HTERT RPE-1 (cell line): ENCODE results near the gene FLNB.

Experiments
- in situ Hi-C: fragments of 300-500 bp; cut with MboI; formaldehyde crosslinking; loops from 4 replicates; pipeline ENCODE4 v1.14.3; 2020; ENCODE audit warnings: low sequenced_read_pairs

The FLNB gene

GRCh38 chr3:58102976-58103451, 94.8 kb downstream of the FLNB start:
- in situ Hi-C loops: no loop called here

GRCh38 chr3:58104151-58104550, 95.9 kb downstream of the FLNB start:
- in situ Hi-C loops: no loop called here

DNA sequence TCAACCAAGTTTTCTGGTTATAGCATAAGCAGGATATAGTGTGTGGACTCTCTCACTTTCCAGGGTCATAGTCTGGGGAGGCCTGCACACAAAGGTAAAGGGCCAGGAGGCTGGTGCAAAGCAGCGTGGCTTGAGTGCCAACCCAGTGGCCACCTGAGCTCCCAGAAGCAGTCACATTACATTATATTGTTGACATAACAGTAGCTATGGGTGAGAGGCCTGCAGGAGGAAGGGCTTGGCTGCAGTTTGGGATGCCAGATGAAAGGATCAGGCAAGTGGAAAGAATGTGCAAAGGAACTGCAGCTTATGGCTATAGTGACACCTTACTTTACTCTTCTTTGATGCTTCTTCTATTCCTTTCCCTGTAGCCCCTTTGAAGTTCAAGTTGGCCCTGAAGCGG, 96.5 kb downstream of the FLNB start:
- in situ Hi-C loops: no loop called here

- in situ Hi-C loops: no loop called here
Measured at GRCh38 chr3:58105196-58105595, 97.0 kb downstream of the FLNB start.

- in situ Hi-C loops: no loop called here
Measured at GRCh38 chr3:58106061-58106460, 97.8 kb downstream of the FLNB start.

GRCh38 chr3:58106640-58107039, 98.4 kb downstream of the FLNB start:
- in situ Hi-C loops: no loop called here

- in situ Hi-C loops: no loop called here
Measured at GRCh38 chr3:58107597-58107996, 99.4 kb downstream of the FLNB start.

- in situ Hi-C loops: no loop called here
Measured at GRCh38 chr3:58109752-58110151, 101.5 kb downstream of the FLNB start.

DNA sequence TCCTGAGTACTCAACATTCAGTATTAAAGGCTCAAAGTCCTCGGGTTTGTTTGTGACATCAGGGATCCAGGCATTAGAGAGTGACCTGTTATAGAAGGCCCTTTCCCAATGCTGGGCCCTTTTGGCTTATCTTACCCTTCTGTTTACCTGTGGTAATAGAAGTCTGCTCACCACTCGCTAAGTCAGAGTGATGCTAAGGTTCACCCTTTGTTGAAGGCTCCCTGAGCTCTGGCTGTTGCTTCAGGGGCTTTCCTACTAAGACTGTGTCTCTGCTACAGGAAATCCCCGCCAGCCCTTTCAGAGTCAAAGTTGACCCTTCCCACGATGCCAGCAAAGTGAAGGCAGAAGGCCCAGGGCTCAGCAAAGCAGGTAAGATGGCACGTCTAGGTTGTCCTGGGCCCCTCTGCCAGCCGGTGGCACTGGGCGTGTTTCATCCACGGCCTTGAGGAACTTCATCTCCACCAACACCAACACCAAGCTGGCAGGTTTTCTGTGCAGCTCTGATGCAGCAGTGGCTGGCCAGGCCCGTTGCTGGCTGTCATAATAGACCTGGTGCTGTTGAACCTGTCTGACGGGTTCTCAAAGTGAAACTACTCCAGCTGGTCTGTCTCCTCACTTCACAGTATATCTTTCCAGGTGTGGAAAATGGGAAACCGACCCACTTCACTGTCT, 103.4 kb downstream of the FLNB start:
- in situ Hi-C loops: no loop called here

DNA sequence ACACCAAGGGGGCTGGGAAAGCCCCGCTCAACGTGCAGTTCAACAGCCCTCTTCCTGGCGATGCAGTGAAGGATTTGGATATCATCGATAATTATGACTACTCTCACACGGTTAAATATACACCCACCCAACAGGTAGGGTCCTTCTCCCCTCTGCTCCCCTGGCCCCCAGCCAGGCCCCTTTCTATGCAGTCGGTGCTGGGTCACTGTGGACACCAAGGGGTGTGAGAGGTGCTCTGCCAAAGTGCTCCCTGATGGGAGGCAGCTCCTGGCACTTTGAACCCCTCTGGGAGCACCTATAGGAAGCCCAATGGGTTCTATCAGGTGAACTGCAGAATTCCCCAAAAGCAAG, 103.9 kb downstream of the FLNB start:
- in situ Hi-C loops: no loop called here

DNA sequence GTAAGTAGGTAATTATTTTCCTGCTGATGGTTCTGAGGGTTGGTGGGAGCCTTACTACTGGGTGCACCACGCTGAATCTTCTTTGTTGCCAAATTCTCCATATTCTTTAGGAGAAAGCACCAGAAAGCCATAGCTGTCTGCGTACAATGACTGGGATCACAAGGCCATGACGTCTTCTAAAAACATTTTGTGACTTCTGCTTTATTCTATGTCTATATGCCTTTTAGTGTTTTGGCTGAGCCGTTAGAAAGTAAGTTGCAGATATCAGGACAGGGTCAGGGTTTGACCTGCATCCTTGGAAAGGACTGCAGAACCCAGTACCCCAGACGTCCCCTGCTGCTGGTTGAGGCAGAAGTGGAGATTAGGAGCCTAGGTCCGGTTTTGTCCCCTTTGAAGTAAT, 107.0 kb downstream of the FLNB start:
- in situ Hi-C loops: no loop called here

GRCh38 chr3:58116161-58116955, 108.1 kb downstream of the FLNB start:
- in situ Hi-C loops: no loop called here

DNA sequence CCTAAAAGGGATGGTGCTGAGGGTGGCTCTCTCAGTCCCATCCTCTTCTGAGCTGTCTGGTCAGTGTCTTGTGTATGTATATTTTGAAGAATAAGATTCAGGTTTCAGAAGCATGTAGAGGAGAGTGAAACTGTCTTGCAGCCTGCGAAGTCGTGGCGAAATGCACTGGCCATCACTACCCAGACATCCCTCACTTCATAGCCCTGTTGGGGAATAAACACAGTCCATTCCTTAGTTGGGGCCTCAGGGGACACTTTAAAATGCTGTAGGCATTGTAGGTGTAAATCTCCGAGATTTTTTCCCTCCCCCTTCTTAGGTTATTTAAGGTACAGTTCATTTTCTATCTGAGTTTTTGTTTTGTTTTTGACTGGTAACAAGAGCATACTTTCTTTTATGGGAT, 108.8 kb downstream of the FLNB start:
- in situ Hi-C loops: no loop called here

DNA sequence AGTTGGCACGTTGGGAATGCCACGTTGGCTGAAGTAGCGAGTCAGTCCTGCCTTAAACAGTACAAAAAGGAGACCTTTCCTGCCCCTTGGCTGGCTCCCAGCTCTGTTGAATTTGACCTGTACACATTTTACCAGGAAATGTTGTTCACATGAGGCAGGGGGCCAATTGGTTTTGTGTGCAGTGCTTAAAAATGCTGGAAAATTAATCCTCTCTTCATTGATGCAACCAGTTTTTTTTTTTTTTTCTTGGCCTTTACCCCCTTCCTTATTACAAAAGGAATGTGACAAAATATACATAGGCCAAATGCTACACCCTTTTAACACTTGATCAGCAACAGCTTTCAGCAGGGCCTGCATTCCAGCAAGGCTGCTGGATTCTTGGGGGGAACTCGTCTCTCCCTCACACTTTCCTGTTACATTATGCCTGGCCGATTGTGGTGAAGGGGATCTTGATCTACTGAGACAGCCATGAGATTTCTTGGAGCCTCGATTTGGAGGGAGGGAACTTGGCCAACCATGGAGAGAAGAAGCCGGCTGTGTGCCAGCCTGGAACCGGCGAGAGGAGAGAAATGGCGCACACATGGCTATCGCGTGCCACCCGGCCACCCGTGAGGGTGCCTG, 109.4 kb downstream of the FLNB start:
- in situ Hi-C loops: no loop called here

- in situ Hi-C loops: no loop called here
Measured at GRCh38 chr3:58119186-58119585, 111.0 kb downstream of the FLNB start.

DNA sequence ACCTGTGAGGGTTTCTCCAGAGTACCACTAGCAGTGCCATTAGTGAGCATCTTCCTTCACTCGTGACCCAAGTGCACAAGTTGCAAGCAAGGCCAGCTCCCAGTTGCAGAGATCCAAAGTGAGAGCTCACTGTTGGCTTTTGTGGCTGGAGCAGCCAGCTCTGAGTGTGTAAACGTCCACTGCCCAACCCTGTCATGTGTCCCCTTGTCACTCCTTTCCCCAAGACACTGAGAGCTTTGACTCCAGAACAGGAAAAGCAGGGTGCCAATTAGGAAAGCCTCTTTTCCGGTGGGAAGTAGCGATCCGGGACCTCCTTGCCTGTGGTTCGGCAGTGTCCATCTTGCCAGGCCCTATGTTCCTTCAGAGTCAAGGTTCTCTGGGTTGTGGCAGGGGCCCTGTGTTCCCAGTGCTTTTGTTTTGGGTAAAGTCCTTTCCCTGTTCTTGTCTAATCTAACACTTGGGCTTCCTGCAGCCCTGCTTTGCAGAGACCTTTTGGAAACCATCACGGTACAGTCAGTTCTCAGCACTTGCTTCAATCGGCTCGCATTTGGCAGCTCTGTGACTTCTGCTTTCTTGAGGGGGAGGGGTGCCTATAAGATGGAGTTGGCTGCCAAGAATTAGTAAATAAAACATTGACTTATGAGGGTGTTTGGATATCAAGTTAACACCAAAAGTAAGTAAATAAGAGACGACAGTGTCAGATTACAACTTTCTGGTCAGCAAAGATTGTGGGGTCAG, 112.0 kb downstream of the FLNB start:
- in situ Hi-C loops: no loop called here

DNA sequence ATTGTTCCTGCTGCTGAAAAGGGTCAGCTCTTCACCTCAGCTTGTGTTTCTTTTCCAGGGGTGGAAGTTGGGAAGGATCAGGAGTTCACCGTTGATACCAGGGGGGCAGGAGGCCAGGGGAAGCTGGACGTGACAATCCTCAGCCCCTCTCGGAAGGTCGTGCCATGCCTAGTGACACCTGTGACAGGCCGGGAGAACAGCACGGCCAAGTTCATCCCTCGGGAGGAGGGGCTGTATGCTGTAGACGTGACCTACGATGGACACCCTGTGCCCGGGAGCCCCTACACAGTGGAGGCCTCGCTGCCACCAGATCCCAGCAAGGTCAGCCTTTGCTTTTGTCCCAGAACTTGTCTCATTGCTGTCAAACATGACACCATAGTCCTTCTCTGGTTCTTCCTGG, 113.0 kb downstream of the FLNB start:
- in situ Hi-C loops: no loop called here

DNA sequence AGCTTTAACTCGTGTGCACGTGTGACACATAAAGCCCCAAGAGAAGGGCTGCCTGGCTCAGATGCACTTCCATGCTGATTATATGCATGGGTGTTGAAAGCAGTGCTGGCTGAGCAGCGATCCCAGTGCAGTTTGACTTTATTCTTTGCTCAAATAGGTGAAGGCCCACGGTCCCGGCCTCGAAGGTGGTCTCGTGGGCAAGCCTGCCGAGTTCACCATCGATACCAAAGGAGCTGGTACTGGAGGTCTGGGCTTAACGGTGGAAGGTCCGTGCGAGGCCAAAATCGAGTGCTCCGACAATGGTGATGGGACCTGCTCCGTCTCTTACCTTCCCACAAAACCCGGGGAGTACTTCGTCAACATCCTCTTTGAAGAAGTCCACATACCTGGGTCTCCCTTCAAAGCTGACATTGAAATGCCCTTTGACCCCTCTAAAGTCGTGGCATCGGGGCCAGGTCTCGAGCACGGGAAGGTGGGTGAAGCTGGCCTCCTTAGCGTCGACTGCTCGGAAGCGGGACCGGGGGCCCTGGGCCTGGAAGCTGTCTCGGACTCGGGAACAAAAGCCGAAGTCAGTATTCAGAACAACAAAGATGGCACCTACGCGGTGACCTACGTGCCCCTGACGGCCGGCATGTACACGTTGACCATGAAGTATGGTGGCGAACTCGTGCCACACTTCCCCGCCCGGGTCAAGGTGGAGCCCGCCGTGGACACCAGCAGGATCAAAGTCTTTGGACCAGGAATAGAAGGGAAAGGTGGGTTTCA, 114.9 kb downstream of the FLNB start:
- in situ Hi-C loops: no loop called here

GRCh38 chr3:58124387-58124786, 116.2 kb downstream of the FLNB start:
- in situ Hi-C loops: no loop called here

DNA sequence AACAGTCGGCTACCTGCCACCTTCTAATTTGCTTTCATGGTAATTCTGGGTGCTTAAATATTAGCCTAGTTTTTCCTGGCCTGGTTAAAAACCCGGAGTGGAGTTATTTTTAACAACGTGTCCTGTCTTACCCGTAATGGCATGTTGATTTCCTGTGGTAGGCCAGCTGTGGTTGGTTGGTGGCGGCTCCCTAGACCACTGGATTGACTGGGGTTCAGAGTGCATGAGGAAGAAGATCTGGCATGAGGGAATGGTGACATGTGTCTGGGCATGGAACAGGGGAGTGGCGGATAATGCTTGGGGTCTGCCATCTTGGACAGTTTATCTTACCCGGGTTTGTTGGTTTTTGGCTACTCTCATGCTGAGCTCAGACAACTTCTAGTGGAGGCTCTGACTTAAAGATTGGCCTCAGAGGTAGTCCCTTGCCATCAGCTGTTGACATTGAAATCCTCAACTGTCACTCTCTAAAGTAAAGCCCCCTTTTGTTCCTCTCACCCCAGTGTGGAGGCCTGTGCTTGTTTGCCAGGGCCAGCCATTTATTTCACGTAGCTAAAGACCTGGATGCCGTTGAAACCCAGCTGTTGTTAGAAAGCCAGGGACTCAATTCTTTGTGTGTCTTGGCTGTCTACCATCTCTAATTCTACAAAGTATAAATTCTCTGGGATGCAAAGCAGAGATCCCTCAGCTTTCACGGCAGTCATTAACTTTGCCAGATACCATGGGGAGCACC, 121.0 kb downstream of the FLNB start:
- in situ Hi-C loops: no loop called here
